ENCODE measurements around the gene ASH1L. TPM values are rescaled to one million over a fixed set of nuclear protein-coding genes. Genes with fewer than 3 reads are reported as not detected.

ASH1L gene
- total and polyA plus RNA-seq, 9 of the 15 experiments (the other 6 are each of a cell fraction or from before 2014, with no cell fraction given) = 2.0 to 23.3 (median 14.6) TPM

GRCh38 chr1:155323729-155324036 lies 238.9 kb downstream of the ASH1L start (continued):
- TF ChIP-seq HNRNPL (IDR thresholded peaks at IDR 0.05; ENCODE audit: low read depth, low read length) (peak; percentile 14; the same call in 1 of the 2 replicates), TAF1 (IDR thresholded peaks at IDR 0.05; ENCODE audit: control insufficient read depth, extremely low read depth, insufficient read depth, low read length, severe bottlenecking) (peak; percentile 30), SIN3A (IDR thresholded peaks at IDR 0.05; ENCODE audit: borderline replicate concordance in 2 of 2, control insufficient read depth in 1 of 2, low read depth in 2 of 2, low read length in 2 of 2) (peak in 1 of 2 experiments; percentile 90; a peak in 1 of 4 replicates), ZNF668 (CRISPR knock-in tag; IDR thresholded peaks at IDR 0.05) (no peak), CHCHD3 (CRISPR knock-in tag; IDR thresholded peaks at IDR 0.05) (no peak), U2AF1 (optimal IDR thresholded peaks at IDR 0.05; ENCODE audit: low read depth, low read length) (no peak), ILF3 (IDR thresholded peaks at IDR 0.05; ENCODE audit: borderline replicate concordance) (no peak), RBFOX2 (IDR thresholded peaks at IDR 0.05; ENCODE audit: low read depth, low read length) (peak; percentile 70), ZNF384 (IDR thresholded peaks at IDR 0.05; ENCODE audit: low read depth, low read length) (peak; percentile 51), ZSCAN32 (CRISPR knock-in tag; IDR thresholded peaks at IDR 0.05) (no peak), U2AF2 (optimal IDR thresholded peaks at IDR 0.05; ENCODE audit: low read depth, low read length) (no peak), EGR1 (conservative IDR thresholded peaks at IDR 0.05) (peak; percentile 61), NFE2 (IDR thresholded peaks at IDR 0.05; ENCODE audit: low read depth) (no peak), L3MBTL2 (IDR thresholded peaks at IDR 0.05) (no peak), KLF13 (tag; IDR thresholded peaks at IDR 0.05; ENCODE audit: borderline replicate concordance, low read depth) (peak; percentile 36; the same call in 1 of the 2 replicates), MECOM (CRISPR knock-in tag; IDR thresholded peaks at IDR 0.05) (no peak), SMAD3 (CRISPR knock-in tag; conservative IDR thresholded peaks at IDR 0.05) (no peak), ZNF140 (CRISPR knock-in tag; IDR thresholded peaks at IDR 0.05) (no peak), POLR2AphosphoS2 (IDR thresholded peaks at IDR 0.05; ENCODE audit: low read length) (no peak), ZNF644 (tag; IDR thresholded peaks at IDR 0.05; ENCODE audit: low read depth) (no peak), NFRKB (IDR thresholded peaks at IDR 0.05; ENCODE audit: low read depth) (no peak), RBM34 (IDR thresholded peaks at IDR 0.05; ENCODE audit: borderline replicate concordance, insufficient read depth, low read length) (no peak), DNMT1 (IDR thresholded peaks at IDR 0.05) (no peak), ZNF146 (CRISPR knock-in tag; IDR thresholded peaks at IDR 0.05; ENCODE audit: unreplicated experiment) (no peak), ZC3H8 (IDR thresholded peaks at IDR 0.05) (no peak)
